ENCODE results near the gene CNKSR3.

DNA sequence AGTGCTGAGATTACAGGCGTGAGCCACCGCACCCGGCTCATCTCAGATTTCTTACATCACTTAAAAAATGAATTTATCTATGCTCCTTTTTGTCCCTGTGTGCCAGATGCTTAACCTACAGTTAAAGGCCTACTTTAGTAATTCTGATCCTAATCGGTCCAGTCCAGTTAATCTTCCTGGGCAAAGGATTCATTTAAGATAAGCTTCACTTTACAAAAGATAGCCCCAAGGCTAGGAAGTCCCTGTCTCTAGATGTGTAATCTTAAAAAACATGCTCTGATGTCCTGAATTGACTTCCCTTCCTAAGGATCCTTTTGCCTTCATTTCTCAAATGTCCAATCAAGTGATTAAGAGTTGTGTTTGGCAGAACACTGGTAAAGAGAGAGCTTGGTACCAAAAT, 85.5 kb downstream of the CNKSR3 start:
- TF ChIP-seq, protein P1, sequence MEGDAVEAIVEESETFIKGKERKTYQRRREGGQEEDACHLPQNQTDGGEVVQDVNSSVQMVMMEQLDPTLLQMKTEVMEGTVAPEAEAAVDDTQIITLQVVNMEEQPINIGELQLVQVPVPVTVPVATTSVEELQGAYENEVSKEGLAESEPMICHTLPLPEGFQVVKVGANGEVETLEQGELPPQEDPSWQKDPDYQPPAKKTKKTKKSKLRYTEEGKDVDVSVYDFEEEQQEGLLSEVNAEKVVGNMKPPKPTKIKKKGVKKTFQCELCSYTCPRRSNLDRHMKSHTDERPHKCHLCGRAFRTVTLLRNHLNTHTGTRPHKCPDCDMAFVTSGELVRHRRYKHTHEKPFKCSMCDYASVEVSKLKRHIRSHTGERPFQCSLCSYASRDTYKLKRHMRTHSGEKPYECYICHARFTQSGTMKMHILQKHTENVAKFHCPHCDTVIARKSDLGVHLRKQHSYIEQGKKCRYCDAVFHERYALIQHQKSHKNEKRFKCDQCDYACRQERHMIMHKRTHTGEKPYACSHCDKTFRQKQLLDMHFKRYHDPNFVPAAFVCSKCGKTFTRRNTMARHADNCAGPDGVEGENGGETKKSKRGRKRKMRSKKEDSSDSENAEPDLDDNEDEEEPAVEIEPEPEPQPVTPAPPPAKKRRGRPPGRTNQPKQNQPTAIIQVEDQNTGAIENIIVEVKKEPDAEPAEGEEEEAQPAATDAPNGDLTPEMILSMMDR (conservative IDR thresholded peaks at IDR 0.05), result no peak
- TF ChIP-seq ZFX (IDR thresholded peaks at IDR 0.05), result no peak

Measured in C4-2B (cell line).